Neural progenitor cell (in vitro differentiated cells): ENCODE results near the gene KIAA0930. TPM values are rescaled to one million over a fixed set of nuclear protein-coding genes. Genes with fewer than 3 reads are reported as not detected.
A peak's percentile ranks its signal among the peaks of the same experiment; 100 is the strongest.

Source experiments
- DNase-seq: peaks from one replicate; pipeline ENCODE4 v3.0.0-alpha.2; 2016; ENCODE audit warnings: low spot score
- H2AFZ ChIP-seq: fragments of 200-600 bp; sonication (generic); replicated peaks from 2 replicates; pipeline ENCODE4 v1.6.1; 2016; ENCODE audit warnings: antibody characterized with exemption
- H3F3A ChIP-seq: fragments of 200-600 bp; sonication (generic); 2 replicates; pipeline ENCODE4 v1.6.1; 2016; ENCODE audit warnings: antibody characterized with exemption, low read depth
- H3K27ac ChIP-seq: fragments of 200-600 bp; sonication (generic); 2 replicates; pipeline ENCODE4 v1.5.1; 2016; ENCODE audit warnings: mild to moderate bottlenecking
- H3K27me3 ChIP-seq: fragments of 200-600 bp; sonication (generic); 2 replicates; pipeline ENCODE4 v1.6.1; 2016; ENCODE audit warnings: mild to moderate bottlenecking, moderate library complexity
- H3K36me3 ChIP-seq: fragments of 200-600 bp; sonication (generic); 2 replicates; pipeline ENCODE4 v1.5.1; 2016
- H3K4me1 ChIP-seq: fragments of 200-600 bp; sonication (generic); 2 replicates; pipeline ENCODE4 v1.6.1; 2016; ENCODE audit warnings: mixed run types
- H3K4me2 ChIP-seq: fragments of 200-600 bp; sonication (generic); 2 replicates; pipeline ENCODE4 v1.6.1; 2016
- H3K4me3 ChIP-seq: fragments of 200-600 bp; sonication (generic); 2 replicates; pipeline ENCODE4 v1.5.1; 2016
- H3K79me2 ChIP-seq: fragments of 200-600 bp; sonication (generic); 2 replicates; pipeline ENCODE4 v1.6.1; 2016; ENCODE audit warnings: low read depth
- H3K9ac ChIP-seq: fragments of 200-600 bp; sonication (generic); 2 replicates; pipeline ENCODE4 v1.6.1; 2016
- H3K9me3 ChIP-seq: fragments of 200-600 bp; sonication (generic); 2 replicates; pipeline ENCODE4 v1.5.1; 2016; ENCODE audit warnings: low read depth
- H4K20me1 ChIP-seq: fragments of 200-600 bp; sonication (generic); 2 replicates; pipeline ENCODE4 v1.6.1; 2016; ENCODE audit warnings: low read depth
- H3K27ac Mint-ChIP-seq: 3 replicates; pipeline ENCODE4 v1.8.0; 2021; ENCODE audit warnings: mixed read lengths
- H3K27me3 Mint-ChIP-seq: 2 replicates; pipeline ENCODE4 v1.8.0; 2022; ENCODE audit warnings: low read depth, mild to moderate bottlenecking, inconsistent platforms, moderate library complexity, mixed read lengths; ENCODE audit not compliant: insufficient read depth
- H3K36me3 Mint-ChIP-seq: 3 replicates; pipeline ENCODE4 v1.8.0; 2021; ENCODE audit warnings: mixed read lengths
- H3K4me1 Mint-ChIP-seq: 3 replicates; pipeline ENCODE4 v1.8.0; 2021; ENCODE audit warnings: mixed read lengths
- H3K4me3 Mint-ChIP-seq: 3 replicates; pipeline ENCODE4 v1.8.0; 2021; ENCODE audit warnings: mild to moderate bottlenecking, moderate library complexity, mixed read lengths
- H3K9me3 Mint-ChIP-seq: 3 replicates; pipeline ENCODE4 v1.8.0; 2020; ENCODE audit warnings: mixed read lengths
- EZH2 ChIP-seq: fragments of 200-600 bp; sonication (generic); IDR thresholded peaks from 2 replicates; pipeline ENCODE4 v1.6.1; 2017; ENCODE audit warnings: antibody characterized with exemption, mild to moderate bottlenecking, moderate library complexity
- EZH2phosphoT487 ChIP-seq: fragments of 200-600 bp; sonication (generic); IDR thresholded peaks from 2 replicates; pipeline ENCODE4 v1.6.1; 2017; ENCODE audit warnings: antibody characterized with exemption
- total RNA-seq: library from RNA; depleted of rRNA; stranded (reverse); fragments of >200 nt; gene quantifications from 2 replicates; pipeline ENCODE4 v1.2.3, GENCODE V29; 2015; ENCODE audit warnings: low replicate concordance
- TF ChIP-seq, protein P1 (sequence below): fragments of 200-600 bp; sonication (generic); IDR thresholded peaks from 2 replicates; pipeline ENCODE4 v1.5.1; 2017; ENCODE audit warnings: antibody characterized with exemption, mild to moderate bottlenecking

The KIAA0930 gene
- total RNA-seq, 1 donor from 2014 or later, result 15.0 TPM

DNA sequence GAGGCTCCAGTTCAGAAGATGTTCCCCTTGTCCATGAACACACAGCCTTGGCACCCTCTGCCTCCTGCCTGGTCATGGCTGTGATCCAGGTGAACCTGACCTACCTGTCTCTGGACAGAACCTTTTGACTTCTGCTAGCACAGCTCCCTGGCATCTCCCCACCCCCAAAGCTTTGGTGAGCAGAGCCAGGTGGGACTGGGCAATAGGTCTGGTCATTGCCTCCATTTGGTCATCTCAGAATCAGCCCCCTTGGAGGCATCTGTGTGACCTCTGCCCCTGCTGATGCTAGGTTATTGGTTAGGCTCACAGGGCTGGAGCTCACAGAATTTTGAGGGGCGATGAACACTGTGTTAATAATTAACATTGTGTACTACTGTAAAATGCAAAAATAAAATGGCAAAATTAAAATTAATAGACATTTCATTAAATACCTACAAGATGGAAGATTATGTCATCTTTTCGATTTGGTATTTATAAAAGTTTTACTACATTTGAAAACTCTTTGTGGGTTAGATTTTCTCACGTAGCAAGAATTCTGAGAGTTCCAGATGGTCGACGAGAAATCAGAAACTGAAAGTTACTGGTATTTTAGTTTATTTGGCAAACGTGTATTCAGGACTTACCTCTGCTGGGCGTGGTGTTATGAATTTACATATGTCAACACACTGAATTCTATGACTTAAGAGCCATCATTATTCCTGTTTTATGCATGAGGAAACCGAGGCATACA is 8.3 kb upstream of the KIAA0930 start:
- Histone ChIP-seq H4K20me1 (no peaks in the 10 kb centered on the region), H3K9ac (no peak overlapping the region), H3K9me3 (no peaks in the 10 kb centered on the region), H3K4me3 (no peak overlapping the region), H3K79me2 (no peaks in the 10 kb centered on the region), H3K27me3 (no peaks in the 10 kb centered on the region), H3K36me3 (no peaks in the 10 kb centered on the region), H2AFZ (no peak overlapping the region), H3K27ac (no peak overlapping the region), H3F3A (no peaks in the 10 kb centered on the region), H3K4me1 (no peaks in the 10 kb centered on the region), H3K4me2 (no peak overlapping the region)
- Mint-ChIP-seq H3K27me3 (no peaks in the 10 kb centered on the region), H3K36me3 (no peaks in the 10 kb centered on the region), H3K4me1 (peaks cover 14% of the 10 kb centered on the region), H3K27ac (no peak overlapping the region), H3K4me3 (no peak overlapping the region), H3K9me3 (no peaks in the 10 kb centered on the region)
- no peak for DNase-seq
- TF ChIP-seq EZH2 (no peak), EZH2phosphoT487 (no peak)
- TF ChIP-seq, protein P1, sequence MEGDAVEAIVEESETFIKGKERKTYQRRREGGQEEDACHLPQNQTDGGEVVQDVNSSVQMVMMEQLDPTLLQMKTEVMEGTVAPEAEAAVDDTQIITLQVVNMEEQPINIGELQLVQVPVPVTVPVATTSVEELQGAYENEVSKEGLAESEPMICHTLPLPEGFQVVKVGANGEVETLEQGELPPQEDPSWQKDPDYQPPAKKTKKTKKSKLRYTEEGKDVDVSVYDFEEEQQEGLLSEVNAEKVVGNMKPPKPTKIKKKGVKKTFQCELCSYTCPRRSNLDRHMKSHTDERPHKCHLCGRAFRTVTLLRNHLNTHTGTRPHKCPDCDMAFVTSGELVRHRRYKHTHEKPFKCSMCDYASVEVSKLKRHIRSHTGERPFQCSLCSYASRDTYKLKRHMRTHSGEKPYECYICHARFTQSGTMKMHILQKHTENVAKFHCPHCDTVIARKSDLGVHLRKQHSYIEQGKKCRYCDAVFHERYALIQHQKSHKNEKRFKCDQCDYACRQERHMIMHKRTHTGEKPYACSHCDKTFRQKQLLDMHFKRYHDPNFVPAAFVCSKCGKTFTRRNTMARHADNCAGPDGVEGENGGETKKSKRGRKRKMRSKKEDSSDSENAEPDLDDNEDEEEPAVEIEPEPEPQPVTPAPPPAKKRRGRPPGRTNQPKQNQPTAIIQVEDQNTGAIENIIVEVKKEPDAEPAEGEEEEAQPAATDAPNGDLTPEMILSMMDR, result no peak

DNA sequence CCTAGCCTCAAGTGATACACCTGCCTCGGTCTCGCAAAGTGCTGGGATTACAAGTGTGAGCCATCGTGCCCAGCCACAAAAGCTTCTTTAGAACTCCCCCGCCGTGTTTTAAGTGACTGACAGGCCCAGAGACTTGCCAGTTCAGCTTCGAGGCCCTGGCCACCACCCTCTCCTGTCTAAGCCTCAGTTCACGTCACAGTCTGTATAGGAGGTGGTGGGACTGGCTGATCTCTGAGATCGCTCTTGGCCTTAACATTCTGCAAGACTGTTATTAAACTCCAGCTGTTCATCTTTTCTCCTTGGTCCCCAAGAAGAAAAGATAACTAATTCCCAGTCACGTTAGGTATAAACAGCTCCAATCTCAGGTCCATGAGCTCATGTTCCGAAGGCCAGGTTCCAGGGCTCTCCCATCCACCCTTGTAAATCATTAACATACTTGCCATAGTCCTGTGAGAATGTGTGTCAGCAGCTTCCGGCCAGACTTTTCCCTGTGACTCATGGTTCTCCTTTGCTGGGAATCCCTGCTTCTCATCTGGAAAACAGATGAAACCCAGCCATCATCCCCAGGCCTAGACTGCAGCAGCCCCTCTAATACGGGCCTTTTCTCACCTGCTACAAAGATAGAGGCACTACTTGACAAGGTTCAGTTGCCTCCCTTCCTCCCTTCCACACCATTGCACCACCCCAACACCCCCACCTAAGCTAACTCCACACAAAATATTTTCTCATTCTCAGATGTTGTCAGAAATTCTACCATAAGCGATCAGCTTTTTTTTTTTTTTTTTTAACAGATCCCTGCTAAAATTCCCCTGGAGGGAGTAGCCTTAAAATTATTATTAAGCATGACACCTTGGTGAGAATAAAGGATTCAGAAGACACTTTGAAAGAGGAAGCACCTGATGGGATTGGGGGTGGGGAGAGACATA is 5.6 kb upstream of the KIAA0930 start:
- peaks cover 6% of the 10 kb centered on the region for H3K27me3 Mint-ChIP-seq
- no peak overlapping the region for H3K4me3 Mint-ChIP-seq
- Histone ChIP-seq H3K79me2 (no peaks in the 10 kb centered on the region), H3K36me3 (no peaks in the 10 kb centered on the region), H3K4me3 (no peak overlapping the region), H3K9me3 (no peaks in the 10 kb centered on the region), H3K9ac (no peak overlapping the region), H3K4me2 (no peak overlapping the region), H3F3A (peaks cover 7% of the 10 kb centered on the region), H3K27ac (no peak overlapping the region), H2AFZ (no peak overlapping the region), H4K20me1 (no peaks in the 10 kb centered on the region), H3K27me3 (peaks cover 12% of the 10 kb centered on the region), H3K4me1 (peaks cover 2% of the 10 kb centered on the region)
- no peak for DNase-seq
- peak overlapping the region; percentile 35 for H3K27ac Mint-ChIP-seq
- H3K9me3 Mint-ChIP-seq, result no peaks in the 10 kb centered on the region
- H3K36me3 Mint-ChIP-seq, result no peaks in the 10 kb centered on the region
- TF ChIP-seq, protein P1, result no peak
- no peak for TF ChIP-seq EZH2phosphoT487
- TF ChIP-seq EZH2, result no peak
- H3K4me1 Mint-ChIP-seq, result peaks cover 14% of the 10 kb centered on the region

DNA sequence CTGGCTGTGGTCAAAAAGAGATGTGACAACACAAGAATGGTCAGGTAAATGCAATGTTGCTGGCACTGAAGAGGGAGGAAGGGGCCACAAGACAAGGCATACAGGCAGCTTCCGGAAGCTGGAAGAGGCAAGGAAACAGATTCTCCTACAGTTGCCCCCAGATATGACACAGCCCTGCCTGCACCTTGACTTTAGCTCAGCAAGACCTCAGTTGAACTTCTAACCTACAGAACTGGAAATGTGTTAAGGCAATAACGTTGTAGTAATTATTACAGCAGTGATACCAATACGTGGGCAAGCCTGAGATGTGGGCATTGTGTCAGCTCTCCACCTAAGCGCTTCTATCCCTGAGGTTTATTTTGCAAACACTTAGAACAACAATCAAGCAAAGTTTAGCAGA is 4.2 kb upstream of the KIAA0930 start:
- no peak overlapping the region for H2AFZ ChIP-seq
- Mint-ChIP-seq H3K27ac (no peak overlapping the region), H3K9me3 (no peaks in the 10 kb centered on the region), H3K36me3 (no peaks in the 10 kb centered on the region), H3K27me3 (peaks cover 13% of the 10 kb centered on the region), H3K4me3 (no peak overlapping the region), H3K4me1 (peaks cover 14% of the 10 kb centered on the region)
- no peak overlapping the region for H3K4me2 ChIP-seq
- H4K20me1 ChIP-seq, result peaks cover 3% of the 10 kb centered on the region
- H3K9ac ChIP-seq, result no peak overlapping the region
- H3K27me3 ChIP-seq, result peaks cover 19% of the 10 kb centered on the region
- H3K9me3 ChIP-seq, result no peaks in the 10 kb centered on the region
- no peak overlapping the region for H3K27ac ChIP-seq
- H3K4me3 ChIP-seq, result no peak overlapping the region
- no peaks in the 10 kb centered on the region for H3K79me2 ChIP-seq
- TF ChIP-seq EZH2 (no peak), EZH2phosphoT487 (no peak)
- TF ChIP-seq, protein P1, result no peak
- H3K36me3 ChIP-seq, result no peaks in the 10 kb centered on the region
- peaks cover 5% of the 10 kb centered on the region for H3K4me1 ChIP-seq
- no peak for DNase-seq
- peaks cover 9% of the 10 kb centered on the region for H3F3A ChIP-seq
